Activated T-helper 9 cell treated with anti-CD3 and anti-CD28 coated beads, Interleukin-2, amount 50 U/mL, for 16 hours (primary cell): ENCODE results near the gene YIPF4.
"Not testable (repeated sequence)": the region's sequence is repeated elsewhere in the genome, so short reads cannot be mapped to it uniquely, and the experiment has no call there.

Experiments
- DNase-seq: peaks from one replicate; pipeline ENCODE4 v3.0.0-alpha.2; 2020; ENCODE audit warnings: low read depth

YIPF4 gene

DNA sequence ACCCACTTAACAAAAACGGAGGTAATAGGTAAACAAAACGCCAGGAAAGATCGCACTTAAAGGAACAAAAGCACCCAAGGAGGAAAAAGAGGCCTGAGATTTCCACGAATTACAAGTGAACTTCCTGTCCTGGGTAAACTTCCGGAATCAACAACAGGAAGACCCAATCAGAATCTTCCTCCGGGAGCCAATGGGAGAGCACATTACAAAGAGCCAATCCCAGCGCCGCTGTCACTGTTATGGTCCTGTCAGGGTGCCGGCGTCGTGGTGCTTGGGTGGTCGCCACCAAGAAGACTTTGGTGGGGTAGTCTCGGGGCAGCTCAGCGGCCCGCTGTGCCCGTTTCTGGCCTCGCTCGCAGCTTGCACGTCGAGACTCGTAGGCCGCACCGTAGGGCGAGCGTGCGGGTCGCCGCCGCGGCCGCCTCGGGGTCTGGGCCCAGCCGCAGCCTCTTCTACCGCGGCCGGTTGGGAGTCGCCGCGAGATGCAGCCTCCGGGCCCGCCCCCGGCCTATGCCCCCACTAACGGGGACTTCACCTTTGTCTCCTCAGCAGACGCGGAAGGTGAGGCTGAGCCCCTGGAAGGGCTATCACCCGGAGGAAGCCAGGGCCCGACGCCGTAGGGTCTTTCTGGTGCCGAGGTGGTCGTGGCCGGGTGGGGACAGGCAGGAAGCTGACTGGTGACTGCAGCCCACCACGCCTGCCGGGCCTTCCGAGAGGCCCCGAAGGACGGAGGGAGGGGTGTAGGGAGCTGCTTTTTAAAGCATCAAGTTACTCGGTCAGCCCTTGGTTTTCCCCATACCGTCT is at the start of gene YIPF4:
Gene YIPF4, plus strand, starts transcription at position 231 of the 804 bp plus-strand sequence. Its CDS starts 252 bp downstream, at position 483.
- DNase-seq, result peak; percentile 77

DNA sequence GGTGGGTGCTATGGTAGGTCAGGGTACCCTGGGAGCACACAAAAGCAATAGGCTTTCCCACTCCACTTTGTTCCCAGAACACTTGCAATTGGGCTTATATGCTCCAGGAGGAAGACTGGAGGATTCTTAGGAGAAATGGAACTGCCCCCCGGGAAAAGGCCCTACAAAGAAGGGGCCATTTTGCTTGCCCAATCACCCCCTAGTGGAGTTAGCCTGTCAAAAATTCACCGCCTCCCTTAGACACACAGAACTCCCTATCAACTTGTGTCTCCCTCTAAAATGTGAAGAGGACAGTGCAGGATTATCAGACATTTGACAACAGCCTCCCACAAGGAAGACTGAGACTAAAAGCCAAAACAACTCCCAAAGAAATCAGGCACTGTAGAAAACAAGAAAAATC is 49.5 kb upstream of the YIPF4 start:
- no peak for DNase-seq

DNA sequence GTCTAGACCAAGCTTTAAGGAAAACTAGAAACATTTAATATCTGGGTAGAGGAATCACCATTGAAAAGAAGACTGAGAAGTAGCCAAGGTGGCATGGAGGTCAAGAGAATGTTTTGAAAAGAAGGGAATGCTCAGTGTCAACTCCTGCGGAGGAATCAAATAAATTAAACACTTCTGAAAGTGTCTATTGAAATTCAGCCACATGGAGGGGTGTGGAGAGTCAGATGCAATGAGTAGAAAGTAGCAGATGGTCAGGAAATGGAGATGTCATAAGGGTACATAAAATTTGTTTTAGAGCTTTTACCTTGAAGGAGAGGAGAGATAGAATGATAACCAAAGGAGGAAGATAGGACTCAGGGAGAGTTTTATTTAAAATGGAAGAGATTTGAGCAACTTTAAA is 48.1 kb upstream of the YIPF4 start:
- DNase-seq, result no peak

DNA sequence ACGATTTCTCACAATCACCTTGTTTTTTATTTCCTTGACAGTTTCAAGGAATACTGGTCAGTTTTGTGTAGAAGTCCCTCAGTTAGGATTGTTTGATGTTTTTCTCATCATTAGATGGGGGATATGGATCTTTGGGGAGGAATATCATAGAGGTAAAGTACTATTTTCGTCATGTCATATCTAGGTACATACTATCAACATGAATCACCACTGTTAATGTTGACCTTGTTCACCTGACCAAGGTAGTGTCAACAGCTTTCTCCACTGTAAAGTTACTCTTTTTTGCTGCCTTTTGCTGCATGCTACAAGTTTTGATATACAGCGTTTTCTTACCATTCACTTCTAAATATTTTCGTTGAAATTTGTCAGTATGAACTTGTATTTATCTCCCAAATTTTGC is 45.7 kb upstream of the YIPF4 start:
- DNase-seq, result no peak

DNA sequence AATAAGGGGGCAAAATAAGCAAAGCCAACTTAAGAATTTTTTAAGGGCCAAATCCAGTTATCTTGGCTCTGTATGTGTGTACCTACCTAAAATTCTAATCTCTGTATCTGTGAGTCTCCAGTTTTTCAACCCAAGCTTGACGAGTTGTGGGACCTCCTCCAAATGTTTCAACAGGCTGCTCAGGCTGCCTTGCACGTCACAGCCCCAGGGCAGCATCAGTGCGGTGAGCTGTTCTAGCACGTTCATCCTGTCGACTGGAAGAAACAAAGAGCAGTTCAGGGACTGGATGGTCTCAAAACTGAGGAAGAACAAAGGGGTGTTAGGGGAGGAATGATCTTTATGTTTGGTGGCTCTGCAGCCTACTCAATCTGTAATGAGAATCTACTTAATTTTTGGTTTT is 42.4 kb upstream of the YIPF4 start:
- no peak for DNase-seq

DNA sequence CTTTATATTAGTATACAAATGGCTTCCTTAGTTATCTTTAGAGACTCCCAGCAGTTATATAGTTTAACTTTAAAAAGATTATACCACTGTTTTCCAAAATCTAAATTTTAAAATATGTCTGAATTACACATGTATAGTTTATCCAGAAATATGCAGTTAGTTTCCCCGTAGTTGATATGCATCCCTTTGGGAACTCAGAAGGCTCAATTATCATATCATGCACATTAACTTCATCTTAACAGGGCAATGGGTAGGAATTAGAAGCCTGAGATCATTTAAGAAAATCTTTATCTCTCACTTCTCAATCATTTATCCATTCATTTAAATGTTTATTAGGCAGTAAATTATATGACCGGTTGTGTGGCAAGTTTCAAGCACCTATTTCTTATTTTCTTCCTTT is 40.2 kb upstream of the YIPF4 start:
- DNase-seq, result no peak

DNA sequence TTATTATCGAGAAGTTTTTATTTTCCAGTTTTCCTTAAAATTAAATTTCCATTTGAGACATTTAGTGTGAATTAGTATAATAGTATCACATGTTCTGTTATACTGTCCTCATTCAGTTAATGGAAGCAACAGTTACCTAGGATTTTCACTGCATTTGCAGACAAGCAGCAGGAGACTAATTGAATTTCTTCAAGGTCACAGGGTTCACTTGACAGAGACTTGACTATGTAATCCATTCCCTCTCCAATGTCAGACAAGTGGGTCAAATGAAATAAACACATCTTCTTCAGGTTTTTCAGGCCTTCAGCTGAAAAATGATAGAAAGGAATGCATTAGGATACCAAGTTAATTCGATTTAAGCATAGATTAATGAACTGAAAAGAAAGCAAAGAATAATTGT is 39.7 kb upstream of the YIPF4 start:
- DNase-seq, result no peak

DNA sequence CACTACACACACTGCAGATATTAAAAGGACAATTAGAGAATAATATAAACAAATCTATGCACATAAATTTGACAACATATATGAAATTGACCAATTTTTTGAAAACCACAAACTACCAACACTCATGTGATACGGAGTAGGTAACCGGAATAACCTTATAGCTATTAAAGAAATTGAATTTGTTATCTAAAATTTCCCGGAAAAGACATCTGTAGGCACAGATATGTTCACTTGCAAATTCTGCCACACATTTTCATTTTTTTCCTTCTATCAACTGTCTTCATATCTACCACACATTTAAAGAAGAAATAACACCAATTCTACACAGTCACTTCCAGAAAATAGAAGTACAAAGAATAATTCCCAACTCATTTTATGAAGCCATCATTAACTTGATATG is 35.4 kb upstream of the YIPF4 start:
- DNase-seq, result no peak

DNA sequence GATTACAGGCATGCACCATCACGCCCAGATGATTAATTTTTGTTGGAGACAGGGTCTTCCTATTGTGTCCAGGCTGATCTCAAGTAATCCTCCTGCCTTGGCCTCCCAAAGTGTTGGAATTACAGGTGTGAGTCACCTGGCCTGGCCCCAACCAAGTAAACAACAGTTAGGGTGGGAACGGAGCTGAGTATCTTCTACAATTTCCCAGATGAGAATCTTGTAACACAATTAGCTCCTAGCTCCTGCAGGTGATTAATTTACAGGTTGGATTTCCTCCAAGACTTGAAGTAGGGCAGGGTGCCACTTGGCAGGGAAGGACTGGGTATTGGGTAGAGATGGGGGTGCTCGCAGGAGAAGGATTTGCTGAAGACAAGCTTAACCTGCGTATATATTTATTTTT is 30.8 kb upstream of the YIPF4 start:
- DNase-seq, result no peak

DNA sequence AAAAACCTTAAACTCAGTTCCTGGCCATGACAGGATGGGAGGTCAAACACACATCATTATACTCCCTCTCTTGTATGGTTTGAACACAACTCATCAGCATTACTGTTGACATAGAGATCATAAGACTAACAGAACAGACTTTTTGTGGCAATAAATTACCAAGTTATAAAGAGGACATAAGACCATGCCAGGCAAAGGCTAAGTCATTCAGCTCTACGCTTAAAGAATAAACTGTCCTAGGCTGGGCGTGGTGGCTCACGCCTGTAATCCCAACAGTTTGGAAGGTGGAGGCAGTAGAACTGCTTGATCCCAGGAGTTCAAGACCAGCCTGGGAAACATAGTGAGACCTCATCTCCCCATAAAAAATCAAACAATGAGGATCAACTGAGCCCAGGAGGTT is 29.4 kb upstream of the YIPF4 start:
- DNase-seq, result no peak

DNA sequence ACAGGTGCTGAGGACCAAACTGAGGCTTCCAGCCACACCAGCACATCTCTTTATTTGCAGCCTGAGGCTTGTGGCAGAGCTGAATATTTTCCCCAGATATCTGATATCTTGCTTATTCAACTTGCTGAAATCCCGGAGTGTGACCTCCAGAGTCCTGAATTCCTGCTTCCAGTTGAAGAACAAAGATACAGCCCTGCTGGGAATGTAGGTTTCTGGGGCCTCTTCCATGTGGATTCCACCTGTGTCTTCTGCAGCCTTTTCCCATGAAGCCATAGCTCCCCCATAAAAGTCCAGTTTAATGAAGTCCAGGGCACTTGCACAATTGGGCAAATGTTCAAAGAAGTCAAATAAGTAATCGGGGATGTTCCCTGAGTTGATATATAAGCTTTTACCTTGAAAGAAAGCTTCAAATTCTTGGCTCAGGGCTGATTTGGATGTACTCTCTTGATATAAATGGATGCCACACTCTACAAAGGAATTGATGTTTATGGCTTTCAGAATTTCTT is 27.9 kb upstream of the YIPF4 start:
- DNase-seq, result no peak

DNA sequence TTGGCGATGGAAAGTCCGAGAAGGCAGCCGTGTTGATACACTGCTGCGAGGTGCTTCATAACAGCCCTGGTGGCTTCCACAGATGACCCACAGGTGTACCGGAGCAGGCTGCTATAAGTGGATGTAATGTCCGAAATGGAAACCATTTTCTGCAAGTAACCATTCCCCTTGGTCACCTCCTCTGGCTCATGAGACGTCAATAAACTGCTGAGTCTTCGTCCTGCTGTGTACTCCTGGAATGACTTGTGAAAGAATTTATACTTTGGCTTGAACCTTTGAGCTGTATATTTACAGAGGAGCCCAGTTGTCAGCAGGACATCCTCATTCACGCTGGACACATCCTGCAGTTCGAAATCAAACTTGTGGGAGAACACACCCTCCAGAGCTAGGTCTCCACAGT is 27.4 kb upstream of the YIPF4 start:
- DNase-seq, result no peak

DNA sequence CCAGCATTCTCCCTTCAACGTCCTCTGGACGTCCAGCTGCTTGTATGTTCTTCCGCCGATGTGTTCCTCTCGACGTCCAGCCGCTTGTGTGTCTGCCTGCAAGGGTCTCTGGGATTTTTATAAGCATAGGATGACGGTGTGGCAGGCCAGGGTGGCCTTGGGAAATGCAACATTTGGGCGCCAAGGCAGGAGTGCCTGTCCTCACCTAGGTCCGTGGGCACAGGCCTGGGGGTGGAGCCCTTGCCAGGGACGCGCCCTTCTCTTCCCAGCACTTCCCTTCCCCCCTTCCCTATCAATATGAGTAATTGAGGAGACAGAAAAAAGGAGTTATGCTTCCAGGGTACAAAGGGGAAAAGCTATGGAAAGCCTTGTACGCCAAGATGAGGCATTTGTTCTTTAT is 19.5 kb upstream of the YIPF4 start:
- no peak for DNase-seq

DNA sequence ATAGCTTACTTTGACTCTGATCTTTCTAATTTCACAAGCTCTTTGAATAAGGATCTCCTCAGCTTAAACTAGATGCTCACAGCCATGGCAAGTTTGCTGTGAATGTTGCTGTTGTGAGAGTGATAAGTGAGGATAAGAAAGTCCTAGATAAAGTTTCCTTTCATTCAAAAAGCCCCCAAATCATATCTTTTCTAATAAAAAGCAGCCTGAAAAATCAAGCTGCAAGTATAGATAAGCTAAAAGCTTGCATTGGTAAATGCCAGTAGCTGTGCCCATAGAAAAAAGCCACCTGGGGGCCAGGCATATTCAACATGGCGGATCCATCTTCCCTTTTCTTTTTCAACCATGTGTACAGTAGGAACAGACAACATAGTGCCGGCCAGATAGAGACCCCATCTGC is 17.3 kb upstream of the YIPF4 start:
- no peak for DNase-seq

DNA sequence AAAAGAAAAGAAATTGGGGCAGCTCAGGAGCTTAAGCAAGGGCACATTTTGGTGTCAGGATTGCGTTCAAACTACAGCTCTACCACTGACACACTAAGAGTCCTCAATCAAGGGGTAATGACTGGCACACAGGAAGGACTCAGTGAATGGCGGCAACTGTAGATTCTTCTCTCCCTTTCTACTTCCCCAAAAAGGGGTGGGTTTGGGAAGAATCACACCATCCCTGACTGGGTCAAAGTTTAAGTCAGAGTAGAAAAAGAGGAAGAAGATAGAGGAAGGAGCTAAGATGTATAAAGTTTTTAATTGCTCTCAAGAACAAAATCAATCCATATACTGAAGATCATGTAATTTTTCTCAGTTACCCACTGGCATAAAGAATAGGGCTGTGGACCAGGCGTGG is 15.6 kb upstream of the YIPF4 start:
- DNase-seq, result no peak

DNA sequence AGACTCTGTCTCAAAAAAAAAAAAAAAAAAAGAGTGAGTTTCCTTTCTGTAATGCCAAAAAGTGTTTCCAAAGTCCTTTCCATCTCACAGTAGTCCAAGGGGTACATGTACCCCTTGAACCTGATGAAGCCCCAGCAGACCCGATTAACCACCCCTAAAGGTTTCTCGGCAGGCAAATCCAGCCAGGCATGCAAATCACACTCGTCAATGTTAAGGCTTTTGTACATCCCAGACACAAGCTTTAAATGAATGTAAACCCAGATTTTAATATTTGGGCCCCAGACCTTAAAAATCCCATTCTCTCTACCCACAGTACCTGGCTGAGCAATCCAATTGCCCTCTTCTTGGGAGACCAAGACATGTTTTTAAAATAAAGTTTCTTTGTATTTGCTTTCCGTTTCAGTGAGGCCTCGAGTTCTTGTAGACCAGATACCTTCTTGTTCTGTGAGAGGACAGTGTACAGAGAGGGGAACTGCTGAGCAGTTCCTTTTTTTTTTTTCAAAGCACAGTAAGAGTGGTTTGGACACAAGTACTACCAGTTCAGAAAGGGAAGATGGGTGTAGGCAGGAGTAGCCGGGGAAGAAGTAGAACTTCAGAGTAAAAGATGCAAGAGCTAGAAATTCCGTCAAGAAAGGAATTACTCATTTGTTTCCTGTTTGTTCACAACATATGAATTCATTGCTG is 13.1 kb upstream of the YIPF4 start, which contains the start of gene NLRC4:
Gene NLRC4, minus strand, starts transcription at position 465 of the 684 bp plus-strand sequence. CDS start 8,111 bp downstream, outside the sequence.
- no peak for DNase-seq

DNA sequence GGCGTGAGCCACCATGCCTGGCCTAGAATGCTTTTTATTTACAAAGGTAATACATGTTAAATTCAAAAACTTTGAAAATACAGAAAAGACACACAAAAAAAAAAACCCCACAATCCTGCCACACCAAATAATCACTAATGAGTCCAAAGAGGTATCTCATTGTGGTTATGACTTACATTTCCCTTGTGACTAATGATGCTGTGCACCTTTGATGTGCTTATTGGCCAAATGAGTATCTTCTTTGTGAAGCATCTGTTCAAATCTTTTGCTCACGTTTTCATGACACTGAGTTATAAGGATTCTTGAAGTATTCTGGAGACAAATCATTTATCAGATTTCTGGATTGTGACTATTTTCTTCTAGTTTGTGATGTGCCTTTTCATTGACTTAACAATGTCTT is 6.6 kb upstream of the YIPF4 start:
- no peak for DNase-seq

DNA sequence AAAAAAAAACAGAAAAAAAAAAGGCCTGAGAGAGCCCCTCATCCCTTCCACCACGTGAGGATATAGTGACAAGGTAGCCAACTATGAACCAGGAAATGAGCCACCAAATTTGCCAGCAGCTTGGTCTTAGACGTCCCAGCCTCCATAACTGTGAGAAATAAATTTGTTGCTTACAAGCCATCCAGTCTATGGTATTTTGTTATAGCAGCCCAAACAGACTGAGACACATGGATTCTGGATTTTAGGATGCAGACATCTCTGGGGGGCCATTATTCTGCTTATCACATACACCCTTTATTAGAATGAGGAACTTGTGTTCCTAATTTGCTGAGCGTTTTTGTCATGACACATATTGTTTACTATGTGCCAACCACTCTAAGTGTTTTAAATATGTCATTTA is 5.4 kb upstream of the YIPF4 start:
- no peak for DNase-seq

DNA sequence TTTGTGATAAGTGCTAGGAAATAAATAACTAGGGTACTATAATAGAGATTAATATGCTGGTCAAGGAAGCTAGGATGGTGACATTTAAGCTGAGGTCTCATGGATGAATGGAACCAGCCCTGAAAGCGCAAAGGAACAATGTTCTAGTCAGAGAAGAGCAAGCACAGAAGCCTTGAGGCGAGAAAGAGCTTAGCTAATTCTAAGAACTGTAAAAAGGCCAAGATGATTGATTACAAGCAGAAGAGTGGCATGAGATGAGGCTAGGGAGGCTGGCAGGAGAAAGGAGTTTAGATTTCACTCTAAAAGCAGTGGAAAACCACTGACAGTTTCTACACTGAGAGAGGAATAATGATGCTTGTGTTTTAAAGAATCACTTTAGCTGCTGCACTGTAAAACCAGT is 3.4 kb upstream of the YIPF4 start:
- no peak for DNase-seq

DNA sequence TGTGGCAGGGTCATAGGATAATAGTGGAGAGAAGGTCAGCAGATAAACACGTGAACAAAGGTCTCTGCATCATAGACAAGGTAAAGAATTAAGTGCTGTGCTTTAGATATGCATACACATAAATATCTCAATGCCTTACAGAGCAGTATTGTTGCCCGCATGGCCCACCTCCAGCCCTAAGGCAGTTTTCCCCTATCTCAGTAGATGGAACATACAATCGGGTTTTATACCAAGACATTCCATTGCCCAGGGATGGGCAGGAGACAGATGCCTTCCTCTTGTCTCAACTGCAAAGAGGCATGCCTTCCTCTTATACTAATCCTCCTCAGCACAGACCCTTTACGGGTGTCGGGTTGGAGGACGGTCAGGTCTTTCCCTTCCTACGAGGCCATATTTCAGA is 1.9 kb upstream of the YIPF4 start:
- DNase-seq, result not testable (repeated sequence)

DNA sequence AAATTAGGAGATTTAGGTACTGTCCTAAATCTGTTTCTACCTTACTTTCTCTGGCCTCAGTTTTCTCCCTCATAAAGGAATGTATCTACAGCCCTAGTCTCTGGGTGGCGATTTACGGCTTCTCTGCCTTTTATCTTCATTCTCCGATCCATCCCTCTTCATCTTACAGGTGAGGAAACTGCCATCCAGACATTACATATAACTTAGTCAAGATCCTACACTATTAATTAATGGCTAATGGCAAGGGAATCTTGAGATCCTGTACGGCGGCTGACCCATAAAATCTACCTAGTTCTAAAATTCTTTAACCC is 386 bp upstream of the YIPF4 start:
- DNase-seq, result no peak

DNA sequence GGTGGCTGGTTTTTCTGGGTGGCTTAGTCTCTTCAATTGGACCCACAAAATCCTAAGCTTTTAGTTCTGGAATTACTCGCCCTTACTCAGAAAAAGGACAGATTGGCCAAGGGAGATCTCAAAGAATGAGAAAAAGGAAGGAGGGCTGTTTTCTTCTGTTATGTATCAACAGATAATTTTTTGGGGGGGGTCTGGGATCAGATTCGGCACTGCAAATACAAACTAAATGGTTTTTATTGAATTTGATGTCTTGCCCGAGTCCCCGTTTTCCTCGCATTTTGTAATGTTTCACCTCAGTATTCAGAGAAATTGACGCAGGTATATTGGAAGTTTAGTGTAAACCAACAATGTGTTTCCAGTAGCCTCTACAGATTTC is 762 bp downstream of the YIPF4 start:
- DNase-seq, result no peak

DNA sequence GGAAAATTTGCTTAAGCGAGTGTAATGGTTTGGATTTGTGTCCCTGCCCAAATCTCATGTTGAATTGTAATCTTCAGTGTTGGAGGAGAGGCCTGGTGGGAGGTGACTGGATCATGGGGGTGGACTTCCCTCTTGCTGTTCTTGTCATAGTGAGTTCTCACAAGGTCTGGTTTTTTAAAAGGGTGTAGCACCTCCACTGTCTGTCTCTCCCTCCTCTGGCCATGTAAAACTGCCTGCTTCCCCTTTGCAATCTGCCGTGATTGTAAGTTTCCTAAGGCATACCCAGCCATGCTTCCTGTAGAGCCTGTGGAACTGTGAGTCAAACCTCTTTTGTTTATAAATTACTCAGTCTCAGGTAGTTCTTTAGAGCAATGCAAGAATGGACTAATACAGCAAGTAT is 6.6 kb downstream of the YIPF4 start:
- DNase-seq, result no peak
